ENCODE data around the gene IQSEC1. TPM values are rescaled to one million over a fixed set of nuclear protein-coding genes. Genes with fewer than 3 reads are reported as not detected.
A peak's percentile ranks its signal among the peaks of the same experiment; 100 is the strongest.

IQSEC1 gene
- total RNA-seq, 3 donors from 2014 or later = 26.9 to 45.4 (median 26.9) TPM

GRCh38 chr3:13111173-13111872, 38.1 kb upstream of the IQSEC1 start:
- no peaks in the 10 kb centered on the region for H3K27me3 ChIP-seq
- intact Hi-C loops (cut with DNase I; ENCODE audit: low total_unique reads) = no loop called here
- peak overlapping the region; percentile 81 to 83 for H3K27ac ChIP-seq
- H3K9me3 ChIP-seq = no peaks in the 10 kb centered on the region
- TF ChIP-seq POLR2A (IDR thresholded peaks at IDR 0.05) (no peak), CTCF (IDR thresholded peaks at IDR 0.05) (no peak), POLR2AphosphoS5 (IDR thresholded peaks at IDR 0.05) (no peak)
- no peaks in the 10 kb centered on the region for H3K36me3 ChIP-seq
- no peaks in the 10 kb centered on the region for H3K4me1 ChIP-seq
- DNase-seq (ENCODE audit: low spot score in 2 of 2) = peak; percentile 59 to 70
- H3K4me3 ChIP-seq = no peak overlapping the region

GRCh38 chr3:13110678-13111116, 37.5 kb upstream of the IQSEC1 start:
- Histone ChIP-seq H3K27ac (peak overlapping the region; percentile 81 to 83), H3K9me3 (no peaks in the 10 kb centered on the region), H3K4me1 (no peaks in the 10 kb centered on the region), H3K27me3 (no peaks in the 10 kb centered on the region), H3K4me3 (no peak overlapping the region), H3K36me3 (no peaks in the 10 kb centered on the region)
- TF ChIP-seq CTCF (IDR thresholded peaks at IDR 0.05) = no peak
- TF ChIP-seq POLR2A (IDR thresholded peaks at IDR 0.05) = no peak
- TF ChIP-seq POLR2AphosphoS5 (IDR thresholded peaks at IDR 0.05) = no peak
- DNase-seq (ENCODE audit: low spot score in 2 of 2) = peak in 1 of 2 donors; percentile 57
- intact Hi-C loops (cut with DNase I; ENCODE audit: low total_unique reads) = no loop called here

GRCh38 chr3:13109516-13109915, 36.3 kb upstream of the IQSEC1 start:
- no peak for DNase-seq (ENCODE audit: low spot score in 2 of 2)
- intact Hi-C loops (cut with DNase I; ENCODE audit: low total_unique reads) = no loop called here
- Histone ChIP-seq H3K27ac (no peak overlapping the region), H3K4me1 (no peaks in the 10 kb centered on the region), H3K36me3 (no peaks in the 10 kb centered on the region), H3K27me3 (no peaks in the 10 kb centered on the region), H3K4me3 (no peak overlapping the region), H3K9me3 (no peaks in the 10 kb centered on the region)
- TF ChIP-seq POLR2AphosphoS5 (IDR thresholded peaks at IDR 0.05) = no peak
- TF ChIP-seq CTCF (IDR thresholded peaks at IDR 0.05) = no peak
- TF ChIP-seq POLR2A (IDR thresholded peaks at IDR 0.05) = no peak

GRCh38 chr3:13108861-13109260, 35.6 kb upstream of the IQSEC1 start:
- no peak overlapping the region for H3K27ac ChIP-seq
- intact Hi-C loops (cut with DNase I; ENCODE audit: low total_unique reads) = no loop called here
- no peak for TF ChIP-seq POLR2AphosphoS5 (IDR thresholded peaks at IDR 0.05)
- H3K36me3 ChIP-seq = no peaks in the 10 kb centered on the region
- no peaks in the 10 kb centered on the region for H3K27me3 ChIP-seq
- no peaks in the 10 kb centered on the region for H3K9me3 ChIP-seq
- DNase-seq (ENCODE audit: low spot score in 2 of 2) = no peak
- no peaks in the 10 kb centered on the region for H3K4me1 ChIP-seq
- H3K4me3 ChIP-seq = no peak overlapping the region

GRCh38 chr3:13107661-13108060, 34.4 kb upstream of the IQSEC1 start:
- no peak overlapping the region for H3K4me3 ChIP-seq
- H3K27me3 ChIP-seq = no peaks in the 10 kb centered on the region
- DNase-seq (ENCODE audit: low spot score in 2 of 2) = no peak
- H3K9me3 ChIP-seq = no peaks in the 10 kb centered on the region
- no peaks in the 10 kb centered on the region for H3K36me3 ChIP-seq
- no peak overlapping the region for H3K27ac ChIP-seq
- no peak for TF ChIP-seq POLR2AphosphoS5 (IDR thresholded peaks at IDR 0.05)
- no peak for TF ChIP-seq CTCF (IDR thresholded peaks at IDR 0.05)
- no peaks in the 10 kb centered on the region for H3K4me1 ChIP-seq
- intact Hi-C loops (cut with DNase I; ENCODE audit: low total_unique reads) = no loop called here

Measured in breast epithelium (tissue), 4 donors.